SU-DHL-6 (cell line): ENCODE measurements around the gene LTBP2.

ENCODE experiments used
- CTCF ChIP-seq: fragments of 200-600 bp; sonication (generic); IDR thresholded peaks from one replicate; pipeline ENCODE4 v1.5.1; 2017; ENCODE audit warnings: antibody characterized with exemption, mild to moderate bottlenecking, low read length, moderate library complexity; ENCODE audit not compliant: insufficient read depth, poor library complexity, severe bottlenecking
- EZH2phosphoT487 ChIP-seq: fragments of 200-600 bp; sonication (generic), shearing (Covaris generic); conservative IDR thresholded peaks from 2 replicates; pipeline ENCODE4 v1.6.1; 2018; ENCODE audit warnings: mild to moderate bottlenecking, antibody characterized with exemption, low read length, moderate library complexity, mixed read lengths

GRCh38 chr14:74572726-74573301 lies 39.2 kb downstream of the LTBP2 start:
- TF ChIP-seq CTCF (no peak), EZH2phosphoT487 (no peak)
